Measurements from ENCODE around the gene RASGRP3.

- TF ChIP-seq GATA3 (IDR thresholded peaks at IDR 0.05; ENCODE audit: low read depth, low read length) (no peak), GATA2 (IDR thresholded peaks at IDR 0.05; ENCODE audit: low read depth, low read length) (no peak)
Observed at GRCh38 chr2:33526921-33527320, 50.5 kb downstream of the RASGRP3 start.

All from SH-SY5Y (cell line).